Measurements from ENCODE around the gene PEPD. TPM values are rescaled to one million over a fixed set of nuclear protein-coding genes. Genes with fewer than 3 reads are reported as not detected.

Gene PEPD
- total RNA-seq, 1 donor from 2014 or later = 23.8 TPM

GRCh38 chr19:33446330-33447293 is 75.0 kb downstream of the PEPD start:
- H3K9me3 Mint-ChIP-seq = no peaks in the 10 kb centered on the region
- no peaks in the 10 kb centered on the region for H3K27me3 Mint-ChIP-seq (ENCODE audit: low read depth)

GRCh38 chr19:33445442-33446329 is 75.9 kb downstream of the PEPD start:
- DNase-seq (ENCODE audit: low spot score) = no peak

More at GRCh38 chr19:33446330-33447293, 75.0 kb downstream of the PEPD start:
- no peak overlapping the region for H3K27ac Mint-ChIP-seq
- H3K4me1 Mint-ChIP-seq (ENCODE audit: low read depth) = peaks cover 1% of the 10 kb centered on the region
- intact Hi-C loops (cut with micrococcal nuclease) = no loop called here
- no peak for DNase-seq (ENCODE audit: low spot score)
- no peak overlapping the region for H3K4me3 Mint-ChIP-seq (ENCODE audit: low read depth)
- no peaks in the 10 kb centered on the region for H3K36me3 Mint-ChIP-seq (ENCODE audit: low read depth)

GRCh38 chr19:33444562-33445441 is 76.8 kb downstream of the PEPD start:
- Mint-ChIP-seq H3K9me3 (no peaks in the 10 kb centered on the region), H3K4me3 (ENCODE audit: low read depth) (no peak overlapping the region), H3K27me3 (ENCODE audit: low read depth) (no peaks in the 10 kb centered on the region), H3K36me3 (ENCODE audit: low read depth) (no peaks in the 10 kb centered on the region), H3K27ac (no peak overlapping the region), H3K4me1 (ENCODE audit: low read depth) (peaks cover 2% of the 10 kb centered on the region)
- no peak for DNase-seq (ENCODE audit: low spot score)
- intact Hi-C loops (cut with micrococcal nuclease) = no loop called here

More at GRCh38 chr19:33445442-33446329, 75.9 kb downstream of the PEPD start:
- Mint-ChIP-seq H3K27ac (no peak overlapping the region), H3K36me3 (ENCODE audit: low read depth) (no peaks in the 10 kb centered on the region), H3K27me3 (ENCODE audit: low read depth) (no peaks in the 10 kb centered on the region), H3K9me3 (no peaks in the 10 kb centered on the region), H3K4me3 (ENCODE audit: low read depth) (no peak overlapping the region), H3K4me1 (ENCODE audit: low read depth) (peaks cover 2% of the 10 kb centered on the region)
- intact Hi-C loops (cut with micrococcal nuclease) = no loop called here

GRCh38 chr19:33443638-33444561 is 77.7 kb downstream of the PEPD start:
- DNase-seq (ENCODE audit: low spot score) = no peak
- no peaks in the 10 kb centered on the region for H3K27me3 Mint-ChIP-seq (ENCODE audit: low read depth)

GRCh38 chr19:33442706-33443105 is 78.9 kb downstream of the PEPD start:
- Mint-ChIP-seq H3K4me1 (ENCODE audit: low read depth) (peaks cover 2% of the 10 kb centered on the region), H3K27ac (no peak overlapping the region), H3K27me3 (ENCODE audit: low read depth) (no peaks in the 10 kb centered on the region), H3K4me3 (ENCODE audit: low read depth) (no peak overlapping the region), H3K9me3 (no peaks in the 10 kb centered on the region), H3K36me3 (ENCODE audit: low read depth) (no peaks in the 10 kb centered on the region)
- intact Hi-C loops (cut with micrococcal nuclease) = no loop called here
- no peak for DNase-seq (ENCODE audit: low spot score)

More at GRCh38 chr19:33443638-33444561, 77.7 kb downstream of the PEPD start:
- no peaks in the 10 kb centered on the region for H3K36me3 Mint-ChIP-seq (ENCODE audit: low read depth)
- H3K27ac Mint-ChIP-seq = no peak overlapping the region
- H3K9me3 Mint-ChIP-seq = no peaks in the 10 kb centered on the region
- no peak overlapping the region for H3K4me3 Mint-ChIP-seq (ENCODE audit: low read depth)
- H3K4me1 Mint-ChIP-seq (ENCODE audit: low read depth) = peaks cover 2% of the 10 kb centered on the region
- intact Hi-C loops (cut with micrococcal nuclease) = no loop called here

- H3K27ac Mint-ChIP-seq = no peak overlapping the region
- no peak for DNase-seq (ENCODE audit: low spot score)
- peaks cover 2% of the 10 kb centered on the region for H3K4me1 Mint-ChIP-seq (ENCODE audit: low read depth)
- H3K9me3 Mint-ChIP-seq = no peaks in the 10 kb centered on the region
- intact Hi-C loops (cut with micrococcal nuclease) = no loop called here
- H3K36me3 Mint-ChIP-seq (ENCODE audit: low read depth) = no peaks in the 10 kb centered on the region
- no peaks in the 10 kb centered on the region for H3K27me3 Mint-ChIP-seq (ENCODE audit: low read depth)
- H3K4me3 Mint-ChIP-seq (ENCODE audit: low read depth) = no peak overlapping the region
Measured at GRCh38 chr19:33441828-33442227, 79.8 kb downstream of the PEPD start.

GRCh38 chr19:33441277-33441699 is 80.3 kb downstream of the PEPD start:
- no peak overlapping the region for H3K4me3 Mint-ChIP-seq (ENCODE audit: low read depth)
- no peak for DNase-seq (ENCODE audit: low spot score)
- no peaks in the 10 kb centered on the region for H3K9me3 Mint-ChIP-seq
- H3K36me3 Mint-ChIP-seq (ENCODE audit: low read depth) = no peaks in the 10 kb centered on the region
- intact Hi-C loops (cut with micrococcal nuclease) = no loop called here
- peaks cover 2% of the 10 kb centered on the region for H3K4me1 Mint-ChIP-seq (ENCODE audit: low read depth)
- H3K27me3 Mint-ChIP-seq (ENCODE audit: low read depth) = no peaks in the 10 kb centered on the region
- no peak overlapping the region for H3K27ac Mint-ChIP-seq

GRCh38 chr19:33440682-33441081 is 80.9 kb downstream of the PEPD start:
- peaks cover 2% of the 10 kb centered on the region for H3K4me1 Mint-ChIP-seq (ENCODE audit: low read depth)
- no peaks in the 10 kb centered on the region for H3K9me3 Mint-ChIP-seq
- H3K27ac Mint-ChIP-seq = no peak overlapping the region
- DNase-seq (ENCODE audit: low spot score) = no peak
- intact Hi-C loops (cut with micrococcal nuclease) = no loop called here
- H3K4me3 Mint-ChIP-seq (ENCODE audit: low read depth) = no peak overlapping the region
- no peaks in the 10 kb centered on the region for H3K36me3 Mint-ChIP-seq (ENCODE audit: low read depth)
- H3K27me3 Mint-ChIP-seq (ENCODE audit: low read depth) = no peaks in the 10 kb centered on the region

GRCh38 chr19:33440241-33440640 is 81.3 kb downstream of the PEPD start:
- no peaks in the 10 kb centered on the region for H3K9me3 Mint-ChIP-seq
- H3K36me3 Mint-ChIP-seq (ENCODE audit: low read depth) = no peaks in the 10 kb centered on the region
- intact Hi-C loops (cut with micrococcal nuclease) = no loop called here
- no peak overlapping the region for H3K4me3 Mint-ChIP-seq (ENCODE audit: low read depth)
- H3K27me3 Mint-ChIP-seq (ENCODE audit: low read depth) = no peaks in the 10 kb centered on the region
- peaks cover 2% of the 10 kb centered on the region for H3K4me1 Mint-ChIP-seq (ENCODE audit: low read depth)
- DNase-seq (ENCODE audit: low spot score) = no peak
- no peak overlapping the region for H3K27ac Mint-ChIP-seq

- intact Hi-C loops (cut with micrococcal nuclease) = no loop called here
- no peaks in the 10 kb centered on the region for H3K9me3 Mint-ChIP-seq
- H3K4me3 Mint-ChIP-seq (ENCODE audit: low read depth) = no peak overlapping the region
Measured at GRCh38 chr19:33438987-33439781, 82.4 kb downstream of the PEPD start.

More at GRCh38 chr19:33438987-33439781, 82.4 kb downstream of the PEPD start:
- Mint-ChIP-seq H3K36me3 (ENCODE audit: low read depth) (no peaks in the 10 kb centered on the region), H3K4me1 (ENCODE audit: low read depth) (peaks cover 2% of the 10 kb centered on the region), H3K27ac (no peak overlapping the region), H3K27me3 (ENCODE audit: low read depth) (no peaks in the 10 kb centered on the region)
- no peak for DNase-seq (ENCODE audit: low spot score)

Data from activated T-helper 2 cell treated with anti-CD3 and anti-CD28 coated beads, Interferon-gamma antibody, Interleukin-2, Interleukin-4, amounts not matched to agents 10 μg/mL and 5 μg/mL and 100 μg/mL, durations not matched to agents 14 hours and 24 hours and 36 hours (primary cell).